T-helper 1 cell treated with Interleukin-12 subunit alpha and Interleukin-12 subunit beta and Interleukin-4 antibody, amounts not matched to agents 30 μg/mL and 1 μg/mL, for 36 hours (primary cell): ENCODE results near the gene EFHC2.
"Not testable (repeated sequence)": the region's sequence is repeated elsewhere in the genome, so short reads cannot be mapped to it uniquely, and the experiment has no call there.

ENCODE experiments used
- H3K27ac Mint-ChIP-seq: one replicate; pipeline ENCODE4 v1.8.0; 2021; ENCODE audit warnings: mild to moderate bottlenecking, mixed read lengths
- H3K27me3 Mint-ChIP-seq: one replicate; pipeline ENCODE4 v1.8.0; 2021; ENCODE audit warnings: low read depth, mixed read lengths
- H3K36me3 Mint-ChIP-seq: one replicate; pipeline ENCODE4 v1.8.0; 2021; ENCODE audit warnings: low read depth, mixed read lengths
- H3K4me1 Mint-ChIP-seq: one replicate; pipeline ENCODE4 v1.8.0; 2021; ENCODE audit warnings: low read depth, mixed read lengths
- H3K4me3 Mint-ChIP-seq: one replicate; pipeline ENCODE4 v1.8.0; 2021; ENCODE audit warnings: mild to moderate bottlenecking, moderate library complexity, mixed read lengths
- H3K9me3 Mint-ChIP-seq: one replicate; pipeline ENCODE4 v1.8.0; 2021; ENCODE audit warnings: mixed read lengths

The EFHC2 gene

DNA sequence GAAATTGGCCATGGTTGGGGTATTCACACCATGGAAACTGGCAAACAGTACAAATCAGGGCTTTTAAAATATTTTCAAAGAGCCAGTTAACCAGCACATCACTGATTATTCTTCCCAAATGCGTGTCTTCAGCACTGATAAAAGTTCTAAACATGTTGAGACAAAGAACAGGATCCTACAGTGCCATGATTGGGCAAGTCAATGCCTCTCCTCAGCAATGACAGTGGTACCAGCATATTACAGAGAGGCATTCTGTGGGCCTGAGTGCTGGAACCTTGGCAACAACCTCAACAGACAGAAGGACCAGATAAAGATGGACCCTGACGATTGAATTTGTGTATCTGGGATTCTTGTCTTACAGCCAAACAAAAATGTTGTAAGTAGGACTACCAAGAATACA lies 108.9 kb downstream of the EFHC2 start:
- Mint-ChIP-seq H3K4me3 (no peak overlapping the region), H3K9me3 (no peaks in the 10 kb centered on the region), H3K27me3 (peaks cover 15% of the 10 kb centered on the region), H3K4me1 (peaks cover 3% of the 10 kb centered on the region), H3K27ac (no peak overlapping the region), H3K36me3 (no peaks in the 10 kb centered on the region)

DNA sequence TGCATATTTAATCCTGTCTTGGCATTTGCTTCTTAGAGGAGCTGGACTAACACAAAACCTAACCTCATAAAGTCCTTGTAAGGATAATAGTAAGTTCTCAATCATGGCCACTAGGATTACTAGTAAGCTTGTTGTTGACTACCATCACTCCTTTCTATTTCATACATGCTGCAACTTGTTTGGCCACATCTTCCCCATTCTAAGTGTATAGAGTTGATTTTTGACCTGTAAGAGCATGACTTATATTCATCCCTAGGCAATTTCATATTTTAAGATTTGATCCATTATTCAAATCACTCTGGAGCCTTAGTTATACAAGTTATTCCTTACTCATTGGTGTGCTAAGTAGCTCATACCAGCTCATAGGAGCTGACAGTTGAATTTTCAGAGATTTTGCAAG lies 109.4 kb downstream of the EFHC2 start:
- Mint-ChIP-seq H3K4me1 (peaks cover 3% of the 10 kb centered on the region), H3K27ac (no peak overlapping the region), H3K4me3 (no peak overlapping the region), H3K36me3 (no peaks in the 10 kb centered on the region), H3K27me3 (peaks cover 15% of the 10 kb centered on the region), H3K9me3 (no peaks in the 10 kb centered on the region)

DNA sequence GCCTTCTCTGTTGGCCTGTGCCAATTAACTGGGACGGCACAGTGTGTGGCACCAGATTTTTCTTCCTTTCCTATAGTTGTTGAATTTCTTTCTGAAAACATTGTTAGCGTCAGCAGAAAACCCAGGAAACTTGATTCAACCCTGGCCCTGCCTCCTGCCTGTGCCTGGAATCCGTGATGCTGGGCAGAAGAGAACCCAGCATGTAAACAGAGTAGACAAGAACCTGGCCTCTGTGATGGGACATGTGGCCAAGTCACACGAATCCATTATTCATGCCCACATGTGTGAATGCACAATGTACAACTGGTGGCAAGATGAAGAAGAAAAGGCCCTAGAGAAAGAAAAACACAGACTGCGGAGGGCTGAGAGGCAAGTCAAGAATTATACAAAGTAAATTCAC lies 111.4 kb downstream of the EFHC2 start:
- Mint-ChIP-seq H3K27ac (no peak overlapping the region), H3K27me3 (no peaks in the 10 kb centered on the region), H3K4me1 (peaks cover 6% of the 10 kb centered on the region), H3K4me3 (no peak overlapping the region), H3K36me3 (no peaks in the 10 kb centered on the region), H3K9me3 (no peaks in the 10 kb centered on the region)

DNA sequence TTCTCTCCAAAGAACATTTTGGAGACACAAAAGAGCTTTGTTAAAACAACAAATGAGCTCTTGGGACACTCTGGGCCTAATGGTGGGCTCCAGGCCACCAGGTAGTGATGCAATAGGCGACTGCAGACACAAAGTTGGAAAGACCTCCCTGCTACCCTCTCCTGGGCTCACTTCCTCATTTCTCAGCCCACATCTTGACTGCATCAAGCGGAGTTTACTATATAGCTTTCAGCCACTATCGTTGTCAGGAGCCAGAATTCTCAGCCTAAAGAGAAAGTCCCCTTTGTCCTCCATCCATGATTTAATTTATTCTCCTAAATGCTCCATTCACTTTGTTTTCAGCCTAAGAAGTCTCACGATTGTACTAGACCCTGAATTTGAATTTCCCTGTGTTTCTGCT lies 114.9 kb downstream of the EFHC2 start:
- Mint-ChIP-seq H3K36me3 (no peaks in the 10 kb centered on the region), H3K4me3 (no peak overlapping the region), H3K9me3 (no peaks in the 10 kb centered on the region), H3K27ac (no peak overlapping the region), H3K27me3 (no peaks in the 10 kb centered on the region), H3K4me1 (peaks cover 3% of the 10 kb centered on the region)

DNA sequence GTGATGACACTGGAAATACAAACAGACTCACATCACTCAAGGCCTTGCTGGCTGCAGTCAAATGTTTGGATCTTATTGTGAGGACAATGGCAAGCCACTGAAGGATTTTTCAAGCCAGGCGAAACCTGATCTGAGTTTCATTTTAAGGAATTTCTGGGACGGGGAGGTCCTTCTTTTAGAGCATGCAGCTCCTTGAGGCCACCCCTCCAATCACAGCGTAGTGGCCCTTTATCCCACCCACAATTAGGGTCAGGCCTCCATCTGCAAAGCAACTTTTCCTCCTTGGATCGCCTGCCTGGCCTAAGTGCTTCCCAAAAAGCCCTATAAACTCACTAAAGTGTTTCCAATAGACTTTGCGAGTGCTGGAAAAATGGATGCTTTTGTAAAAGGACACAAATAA lies 115.5 kb downstream of the EFHC2 start:
- Mint-ChIP-seq H3K27me3 (no peaks in the 10 kb centered on the region), H3K4me3 (no peak overlapping the region), H3K27ac (no peak overlapping the region), H3K36me3 (no peaks in the 10 kb centered on the region), H3K4me1 (peaks cover 3% of the 10 kb centered on the region), H3K9me3 (no peaks in the 10 kb centered on the region)

DNA sequence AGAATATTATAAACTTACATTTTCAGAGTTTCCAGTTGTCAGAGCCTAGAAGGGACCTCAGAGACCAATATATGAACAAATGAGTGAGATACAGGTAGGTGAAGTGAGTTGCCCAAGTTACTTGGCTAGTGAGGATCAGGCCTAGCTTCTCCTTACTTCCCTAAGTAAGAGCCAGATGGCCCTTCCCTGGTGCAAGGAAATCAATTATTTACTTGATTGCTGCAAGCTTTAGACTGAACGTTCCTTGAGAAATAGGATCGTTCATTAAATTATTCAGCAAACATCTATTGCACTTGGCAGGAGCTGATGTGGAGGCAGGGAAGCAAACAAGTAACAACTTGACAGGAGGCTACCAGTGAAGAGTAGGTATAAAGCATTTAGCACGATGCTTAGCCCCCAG lies 117.8 kb downstream of the EFHC2 start:
- no peak overlapping the region for H3K27ac Mint-ChIP-seq
- H3K36me3 Mint-ChIP-seq: no peaks in the 10 kb centered on the region
- H3K27me3 Mint-ChIP-seq: no peaks in the 10 kb centered on the region
- no peak overlapping the region for H3K4me3 Mint-ChIP-seq
- no peaks in the 10 kb centered on the region for H3K9me3 Mint-ChIP-seq
- H3K4me1 Mint-ChIP-seq: peaks cover 3% of the 10 kb centered on the region

DNA sequence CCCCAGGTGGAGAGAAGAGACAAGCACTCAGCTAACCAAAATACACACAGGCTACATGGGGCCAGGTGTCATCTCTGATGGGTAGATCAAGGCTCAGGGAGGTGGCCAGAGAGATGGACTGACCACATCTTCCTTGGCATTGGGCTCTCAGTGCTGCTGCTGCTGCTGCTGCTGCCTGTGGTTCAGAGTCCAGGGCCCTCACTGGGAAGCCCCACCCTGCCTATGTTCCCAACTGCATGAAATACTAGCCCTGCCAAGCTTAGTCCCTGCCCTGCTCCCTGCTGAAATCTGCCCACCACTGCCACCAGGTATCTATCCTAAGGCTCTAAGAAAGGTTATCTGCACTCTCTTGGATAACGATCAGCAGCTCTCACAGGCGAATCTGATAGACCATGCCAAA lies 118.7 kb downstream of the EFHC2 start:
- Mint-ChIP-seq H3K27ac (no peak overlapping the region), H3K36me3 (no peaks in the 10 kb centered on the region), H3K27me3 (no peaks in the 10 kb centered on the region), H3K4me3 (no peak overlapping the region), H3K9me3 (no peaks in the 10 kb centered on the region), H3K4me1 (peaks cover 3% of the 10 kb centered on the region)

DNA sequence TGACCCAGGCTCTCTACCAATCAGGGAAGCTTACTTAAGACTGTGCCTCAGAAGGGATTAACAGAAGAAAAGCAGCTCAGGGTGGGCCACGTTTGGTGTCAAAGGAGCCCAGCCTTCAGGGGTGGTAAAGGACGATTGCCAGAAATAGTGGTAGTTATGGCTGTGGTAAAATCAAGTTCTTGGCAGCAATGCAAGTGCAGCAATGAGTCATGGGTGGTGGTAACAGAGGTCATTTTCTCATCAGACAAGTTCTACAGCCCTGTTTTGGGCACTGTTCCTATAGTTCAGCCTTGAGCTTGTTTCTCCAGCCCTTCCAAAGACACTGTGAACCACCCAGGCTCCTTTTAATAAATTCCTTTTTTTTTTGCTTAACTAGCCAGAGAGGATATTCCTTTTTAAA lies 120.3 kb downstream of the EFHC2 start:
- H3K27me3 Mint-ChIP-seq: peaks cover 3% of the 10 kb centered on the region
- peaks cover 3% of the 10 kb centered on the region for H3K4me1 Mint-ChIP-seq
- H3K4me3 Mint-ChIP-seq: no peak overlapping the region
- no peak overlapping the region for H3K27ac Mint-ChIP-seq
- no peaks in the 10 kb centered on the region for H3K9me3 Mint-ChIP-seq
- H3K36me3 Mint-ChIP-seq: no peaks in the 10 kb centered on the region

DNA sequence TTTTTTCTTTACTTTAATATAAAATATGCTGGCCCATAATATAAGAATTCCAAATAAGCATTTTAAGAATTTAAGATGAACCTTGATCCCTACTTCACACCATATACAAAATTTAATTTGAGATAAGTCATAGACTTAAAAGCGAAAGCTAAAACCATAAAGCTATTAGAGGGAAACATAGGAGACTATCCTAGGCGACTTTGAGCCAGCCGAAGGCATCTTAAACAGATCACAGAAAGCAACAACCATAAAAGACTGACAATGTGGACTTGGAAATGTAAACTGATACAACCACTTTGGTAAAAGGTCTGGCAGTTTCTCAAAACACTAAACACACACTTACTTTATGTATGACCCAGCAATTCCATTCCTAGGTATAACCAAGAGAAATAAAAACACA lies 125.0 kb downstream of the EFHC2 start:
- Mint-ChIP-seq H3K27ac (no peak overlapping the region), H3K27me3 (peaks cover 3% of the 10 kb centered on the region), H3K4me1 (no peaks in the 10 kb centered on the region), H3K36me3 (no peaks in the 10 kb centered on the region), H3K9me3 (no peaks in the 10 kb centered on the region), H3K4me3 (no peak overlapping the region)

DNA sequence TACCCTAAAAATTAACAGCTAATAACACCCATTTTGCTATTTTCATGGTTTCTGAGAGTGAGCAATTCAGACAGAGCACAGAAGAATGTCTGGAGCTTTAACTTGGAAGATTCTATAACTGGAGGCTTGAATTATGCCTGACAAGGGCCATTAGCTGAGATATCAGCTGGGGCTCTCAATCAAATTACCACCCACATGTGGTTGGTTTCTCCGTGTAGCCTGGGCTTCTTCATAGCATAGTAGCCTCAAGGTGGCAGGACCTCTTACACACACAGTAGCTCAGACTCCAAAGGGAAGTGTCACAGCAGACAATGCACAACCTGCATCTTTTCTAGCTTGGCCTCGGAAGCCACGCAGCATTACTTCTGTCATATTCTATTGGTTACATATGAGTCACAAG lies 127.3 kb downstream of the EFHC2 start:
- peaks cover 3% of the 10 kb centered on the region for H3K27me3 Mint-ChIP-seq
- no peak overlapping the region for H3K4me3 Mint-ChIP-seq
- no peak overlapping the region for H3K27ac Mint-ChIP-seq
- H3K36me3 Mint-ChIP-seq: no peaks in the 10 kb centered on the region
- no peaks in the 10 kb centered on the region for H3K9me3 Mint-ChIP-seq
- H3K4me1 Mint-ChIP-seq: no peaks in the 10 kb centered on the region

DNA sequence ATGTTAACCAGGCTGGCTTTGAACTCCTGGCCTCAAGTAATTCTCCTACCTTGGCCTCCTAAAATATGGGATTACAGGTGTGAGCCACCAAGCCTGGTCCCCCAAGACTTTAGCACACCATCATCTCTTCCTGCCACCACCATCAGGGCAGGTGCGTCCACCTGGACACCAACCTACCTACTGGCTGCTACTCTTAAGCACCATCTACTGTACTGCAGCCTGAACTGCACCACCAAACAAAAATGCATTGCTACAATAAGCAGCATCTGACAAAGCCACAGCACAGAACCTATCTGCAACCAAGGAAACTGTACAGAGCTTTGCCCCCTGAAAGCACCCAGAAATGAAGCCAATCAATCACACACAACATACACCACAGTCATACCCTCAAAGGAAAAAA lies 139.7 kb downstream of the EFHC2 start:
- no peaks in the 10 kb centered on the region for H3K4me1 Mint-ChIP-seq
- H3K27me3 Mint-ChIP-seq: peaks cover 3% of the 10 kb centered on the region
- H3K36me3 Mint-ChIP-seq: no peaks in the 10 kb centered on the region
- H3K27ac Mint-ChIP-seq: no peak overlapping the region
- H3K9me3 Mint-ChIP-seq: no peaks in the 10 kb centered on the region
- no peak overlapping the region for H3K4me3 Mint-ChIP-seq

DNA sequence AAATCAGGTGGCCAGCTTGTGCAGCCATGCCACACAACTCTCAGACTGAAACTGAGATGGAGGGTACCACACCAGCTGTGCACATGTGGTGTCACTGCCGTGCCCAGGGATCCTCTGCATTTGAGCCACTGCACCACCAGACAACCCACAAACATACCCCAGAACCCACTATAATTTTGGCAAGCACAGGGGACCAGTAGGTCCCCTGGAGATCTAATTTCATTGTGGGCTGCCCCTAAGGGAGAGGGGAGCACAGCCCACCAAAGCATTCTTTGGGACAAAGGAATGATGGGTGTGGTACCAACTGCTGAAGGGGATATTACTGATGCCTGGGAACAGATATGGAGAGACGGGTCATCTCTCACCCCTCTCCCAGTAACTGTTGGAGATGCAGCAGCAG lies 140.9 kb downstream of the EFHC2 start:
- no peaks in the 10 kb centered on the region for H3K36me3 Mint-ChIP-seq
- no peak overlapping the region for H3K4me3 Mint-ChIP-seq
- peaks cover 3% of the 10 kb centered on the region for H3K27me3 Mint-ChIP-seq
- no peaks in the 10 kb centered on the region for H3K4me1 Mint-ChIP-seq
- no peak overlapping the region for H3K27ac Mint-ChIP-seq
- H3K9me3 Mint-ChIP-seq: no peaks in the 10 kb centered on the region

DNA sequence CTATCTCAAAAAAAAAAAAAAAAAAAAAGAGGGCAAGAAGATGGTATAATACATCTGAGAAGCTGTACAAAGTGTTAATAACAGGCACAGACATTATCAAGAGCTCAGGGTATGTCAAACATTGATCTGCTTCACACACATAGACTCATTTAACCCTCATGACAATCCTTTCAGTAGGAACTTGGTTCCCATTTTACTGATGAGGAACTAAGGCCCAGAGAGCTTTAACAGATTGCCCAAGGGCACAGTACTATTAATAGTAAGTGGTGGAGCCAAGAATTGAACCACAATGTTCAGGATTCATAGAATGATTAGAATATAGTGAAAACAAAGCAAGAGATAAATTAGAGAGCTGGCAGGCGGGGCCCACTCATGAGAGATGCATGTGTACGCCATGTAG lies 154.4 kb downstream of the EFHC2 start:
- H3K9me3 Mint-ChIP-seq: no peaks in the 10 kb centered on the region
- no peaks in the 10 kb centered on the region for H3K27me3 Mint-ChIP-seq
- no peak overlapping the region for H3K4me3 Mint-ChIP-seq
- H3K4me1 Mint-ChIP-seq: no peaks in the 10 kb centered on the region
- H3K27ac Mint-ChIP-seq: no peak overlapping the region
- no peaks in the 10 kb centered on the region for H3K36me3 Mint-ChIP-seq

DNA sequence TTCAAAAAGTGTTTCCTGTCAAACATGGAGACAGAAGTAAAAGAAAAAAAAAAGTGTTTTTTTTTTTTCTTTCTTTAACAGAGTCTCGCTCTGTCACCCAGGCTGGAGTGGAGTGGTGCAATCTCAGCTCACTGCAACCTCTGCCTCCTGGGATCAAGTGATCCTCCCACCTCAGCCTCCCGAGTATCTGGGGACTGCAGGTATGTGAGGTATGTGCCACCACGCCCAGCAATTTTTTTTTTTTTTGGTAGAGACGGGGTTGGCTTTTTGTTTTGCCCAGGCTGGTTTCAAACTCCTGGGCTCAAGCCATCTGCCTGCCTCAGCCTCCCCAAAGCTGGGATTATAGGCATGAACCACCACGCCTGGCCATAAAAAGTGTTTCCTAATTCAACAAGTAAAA lies 155.6 kb downstream of the EFHC2 start:
- not testable (repeated sequence) for H3K9me3 Mint-ChIP-seq, H3K27ac Mint-ChIP-seq, H3K4me1 Mint-ChIP-seq, H3K27me3 Mint-ChIP-seq, H3K36me3 Mint-ChIP-seq, H3K4me3 Mint-ChIP-seq

DNA sequence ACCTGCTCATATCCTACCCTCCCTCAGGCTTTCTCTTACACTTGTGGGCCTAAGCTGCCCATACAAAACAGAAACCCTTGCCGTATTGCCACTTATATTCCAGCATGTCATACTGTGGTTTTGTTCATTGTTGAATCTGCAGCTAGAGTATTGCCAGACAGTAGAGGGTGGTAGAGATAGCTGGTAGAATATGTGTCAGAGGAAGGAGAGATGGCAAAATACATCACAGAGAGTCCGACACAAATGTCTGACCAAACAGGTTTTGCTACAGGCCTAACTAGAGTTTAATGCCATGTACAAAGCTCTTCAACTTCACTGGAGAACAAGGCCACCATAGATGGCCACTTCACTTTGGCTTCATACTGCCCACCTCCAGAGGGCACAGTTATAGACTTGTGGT lies 160.1 kb downstream of the EFHC2 start:
- H3K36me3 Mint-ChIP-seq: no peaks in the 10 kb centered on the region
- no peaks in the 10 kb centered on the region for H3K9me3 Mint-ChIP-seq
- H3K27me3 Mint-ChIP-seq: no peaks in the 10 kb centered on the region
- H3K27ac Mint-ChIP-seq: no peak overlapping the region
- no peak overlapping the region for H3K4me3 Mint-ChIP-seq
- no peaks in the 10 kb centered on the region for H3K4me1 Mint-ChIP-seq

DNA sequence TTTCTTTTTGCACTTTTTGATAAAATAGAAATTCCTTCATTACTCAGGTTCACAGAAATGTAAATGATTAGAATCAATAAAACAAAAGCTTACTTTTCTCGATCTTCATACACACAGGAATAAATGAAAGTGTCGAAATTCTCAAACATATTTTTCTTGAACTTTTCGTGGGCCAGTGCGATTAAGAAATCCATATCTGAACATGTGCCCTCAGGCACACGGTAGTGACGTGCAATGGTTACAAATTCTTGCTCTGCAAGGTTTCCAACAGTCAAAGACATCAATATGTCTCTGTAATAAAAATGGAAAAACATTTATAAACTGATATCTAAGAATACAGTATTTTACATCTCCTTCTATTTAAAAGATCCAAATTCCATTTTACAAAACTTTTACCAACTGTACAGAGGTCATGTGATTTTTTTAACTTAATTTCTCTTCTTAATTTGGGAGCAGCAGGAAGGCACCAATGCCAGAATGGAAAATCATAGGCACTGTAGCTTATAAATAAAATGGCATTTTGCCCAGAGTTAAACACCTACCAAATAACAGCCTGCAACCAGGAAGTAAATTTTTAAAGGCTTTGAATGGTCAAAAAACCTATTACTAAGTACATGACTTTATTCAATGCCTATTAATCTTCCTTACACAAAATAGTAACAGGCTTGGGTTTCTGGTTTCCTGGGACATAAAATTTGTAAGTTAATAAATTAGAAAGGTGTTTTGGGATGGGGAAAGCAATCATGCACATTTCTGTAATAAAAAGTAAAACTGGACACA lies 165.0 kb downstream of the EFHC2 start:
- H3K27ac Mint-ChIP-seq: no peak overlapping the region

More for the DNA sequence above, 165.0 kb downstream of the EFHC2 start:
- no peaks in the 10 kb centered on the region for H3K27me3 Mint-ChIP-seq
- H3K36me3 Mint-ChIP-seq: no peaks in the 10 kb centered on the region
- no peaks in the 10 kb centered on the region for H3K9me3 Mint-ChIP-seq
- H3K4me3 Mint-ChIP-seq: no peak overlapping the region
- H3K4me1 Mint-ChIP-seq: no peaks in the 10 kb centered on the region
